GM12865 (cell line): ENCODE results near the gene PMP22.

ENCODE experiments used
- DNase-seq: peaks from one replicate; pipeline ENCODE4 v3.0.0; 2010; ENCODE audit warnings: low read depth
- H3K4me3 ChIP-seq: 2 replicates; pipeline ENCODE4 v1.5.1; 2011; ENCODE audit warnings: mild to moderate bottlenecking, low read depth, low read length, control low read depth
- TF ChIP-seq, protein P1 (sequence below): IDR thresholded peaks from 2 replicates; pipeline ENCODE4 v1.5.1; 2011; ENCODE audit warnings: low read length, control low read depth, low read depth, inconsistent platforms; ENCODE audit not compliant: insufficient read depth; ENCODE audit errors: missing control alignments

PMP22 gene

DNA sequence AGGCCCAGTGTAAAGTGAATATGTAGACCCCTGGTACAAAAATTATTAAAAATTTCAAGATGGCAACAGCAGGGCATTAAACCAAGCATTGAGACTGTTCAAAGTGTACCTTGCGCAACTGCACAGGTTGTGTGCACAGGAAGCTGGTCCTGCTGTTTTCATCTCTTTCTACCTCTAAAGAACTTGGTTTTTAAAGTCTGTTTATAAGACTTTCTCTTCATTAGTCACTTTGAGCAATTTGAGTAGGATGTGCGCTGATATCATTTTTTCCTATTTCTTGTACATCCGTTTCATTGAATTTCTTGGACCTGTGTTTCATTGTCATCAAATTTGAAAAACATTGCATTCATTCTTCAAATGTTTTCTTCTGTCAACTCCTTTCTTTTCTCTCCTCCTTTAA lies 16.8 kb upstream of the PMP22 start:
- H3K4me3 ChIP-seq, result no peak overlapping the region
- DNase-seq, result no peak
- TF ChIP-seq, protein P1, sequence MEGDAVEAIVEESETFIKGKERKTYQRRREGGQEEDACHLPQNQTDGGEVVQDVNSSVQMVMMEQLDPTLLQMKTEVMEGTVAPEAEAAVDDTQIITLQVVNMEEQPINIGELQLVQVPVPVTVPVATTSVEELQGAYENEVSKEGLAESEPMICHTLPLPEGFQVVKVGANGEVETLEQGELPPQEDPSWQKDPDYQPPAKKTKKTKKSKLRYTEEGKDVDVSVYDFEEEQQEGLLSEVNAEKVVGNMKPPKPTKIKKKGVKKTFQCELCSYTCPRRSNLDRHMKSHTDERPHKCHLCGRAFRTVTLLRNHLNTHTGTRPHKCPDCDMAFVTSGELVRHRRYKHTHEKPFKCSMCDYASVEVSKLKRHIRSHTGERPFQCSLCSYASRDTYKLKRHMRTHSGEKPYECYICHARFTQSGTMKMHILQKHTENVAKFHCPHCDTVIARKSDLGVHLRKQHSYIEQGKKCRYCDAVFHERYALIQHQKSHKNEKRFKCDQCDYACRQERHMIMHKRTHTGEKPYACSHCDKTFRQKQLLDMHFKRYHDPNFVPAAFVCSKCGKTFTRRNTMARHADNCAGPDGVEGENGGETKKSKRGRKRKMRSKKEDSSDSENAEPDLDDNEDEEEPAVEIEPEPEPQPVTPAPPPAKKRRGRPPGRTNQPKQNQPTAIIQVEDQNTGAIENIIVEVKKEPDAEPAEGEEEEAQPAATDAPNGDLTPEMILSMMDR, result no peak

DNA sequence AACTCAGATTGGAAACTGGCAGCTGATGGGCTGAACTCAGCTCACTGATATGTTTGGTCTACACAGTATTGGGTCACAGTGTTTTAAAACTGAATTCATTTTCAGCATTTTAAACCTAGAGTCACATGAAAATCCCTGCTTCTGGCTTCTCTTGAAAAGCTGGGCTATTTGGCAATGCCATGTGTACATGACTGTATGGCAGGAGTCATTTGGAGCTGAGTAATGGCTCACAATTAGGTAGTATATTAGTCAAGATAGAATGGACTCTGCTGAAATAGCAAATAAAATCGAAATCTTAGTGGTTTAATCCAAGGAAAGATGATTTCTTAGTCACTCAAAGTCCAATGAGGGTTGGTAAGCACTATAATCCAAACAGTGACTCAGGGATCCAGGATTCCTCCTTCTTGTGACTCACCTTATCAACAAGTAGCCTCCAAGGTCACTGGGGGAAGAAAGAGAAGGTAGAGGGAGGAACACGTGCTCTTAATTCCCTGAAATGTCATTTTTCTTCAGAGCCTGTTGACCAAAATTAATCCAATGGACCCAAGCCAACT lies 13.9 kb upstream of the PMP22 start:
- no peak for DNase-seq
- TF ChIP-seq, protein P1, result no peak
- H3K4me3 ChIP-seq, result no peak overlapping the region

GRCh38 chr17:15278380-15278779 lies 13.3 kb upstream of the PMP22 start:
- no peak overlapping the region for H3K4me3 ChIP-seq
- no peak for DNase-seq
- TF ChIP-seq, protein P1, result no peak

- no peak for DNase-seq
- TF ChIP-seq, protein P1, result no peak
- no peak overlapping the region for H3K4me3 ChIP-seq
Observed at GRCh38 chr17:15274017-15274416, 8.9 kb upstream of the PMP22 start.

- H3K4me3 ChIP-seq, result no peak overlapping the region
- DNase-seq, result no peak
Observed at GRCh38 chr17:15273141-15273793, 8.1 kb upstream of the PMP22 start.

DNA sequence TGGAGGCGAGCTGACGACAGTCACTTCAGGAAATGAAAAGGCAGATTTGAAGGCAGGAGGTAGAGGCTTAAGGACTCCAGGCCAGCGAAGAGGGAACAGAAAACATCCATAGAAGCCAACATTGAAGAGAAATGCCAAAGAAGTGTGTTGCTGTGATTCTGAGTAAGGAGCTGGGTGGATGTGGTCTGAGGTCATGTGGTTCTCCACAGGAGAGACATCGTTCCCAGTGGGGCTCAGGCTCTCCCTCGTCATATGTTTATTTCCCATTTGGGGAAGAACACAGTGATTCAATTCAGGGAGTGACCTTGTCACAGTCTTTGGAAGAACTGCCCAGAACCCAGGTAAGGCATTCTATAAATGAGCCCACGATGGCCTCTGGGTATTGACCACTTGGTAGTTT lies 6.6 kb upstream of the PMP22 start:
- DNase-seq, result no peak
- TF ChIP-seq, protein P1, result no peak
- no peak overlapping the region for H3K4me3 ChIP-seq

More at GRCh38 chr17:15273141-15273793, 8.1 kb upstream of the PMP22 start:
- TF ChIP-seq, protein P1, result no peak
